Measurements from ENCODE around the gene SLC25A21. TPM values are rescaled to one million over a fixed set of nuclear protein-coding genes. Genes with fewer than 3 reads are reported as not detected.
"Not testable (repeated sequence)": the region's sequence is repeated elsewhere in the genome, so short reads cannot be mapped to it uniquely, and the experiment has no call there.

Gene SLC25A21
- total RNA-seq, 2 experiments from 2014 or later, result not detected

DNA sequence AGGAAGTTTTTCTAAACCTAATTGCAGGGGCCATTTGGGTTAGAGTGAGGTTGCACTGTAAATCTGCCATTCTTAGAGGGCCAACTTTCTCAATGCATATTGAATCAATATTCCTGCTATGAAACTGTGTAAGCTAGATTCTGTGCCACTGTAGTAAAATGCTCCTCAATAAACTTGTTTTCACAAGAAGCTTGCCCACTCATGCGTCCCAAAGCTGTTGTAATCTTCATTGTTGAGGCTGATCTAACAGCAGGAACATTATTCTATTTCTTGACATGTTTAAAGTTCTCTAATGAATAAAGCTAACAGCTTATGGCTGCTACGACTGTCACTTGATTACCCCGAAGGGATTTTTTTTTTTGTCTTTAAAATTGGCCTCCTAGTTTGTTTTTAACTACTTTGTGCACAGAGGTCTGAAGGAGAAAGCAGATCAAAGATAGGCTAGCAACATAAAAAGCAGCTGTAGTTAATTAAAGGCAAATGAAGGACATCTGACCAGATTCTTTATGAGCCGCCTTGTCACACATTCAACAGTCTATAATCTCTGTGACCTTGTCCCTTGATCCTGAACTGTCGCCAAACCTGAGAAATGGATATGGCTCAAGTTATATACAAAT is 267.0 kb downstream of the SLC25A21 start:
- Mint-ChIP-seq H3K36me3 (ENCODE audit: low read depth) (no peaks in the 10 kb centered on the region), H3K27ac (no peak overlapping the region), H3K4me3 (no peak overlapping the region), H3K27me3 (no peaks in the 10 kb centered on the region), H3K4me1 (ENCODE audit: low read depth) (no peaks in the 10 kb centered on the region), H3K9me3 (no peaks in the 10 kb centered on the region)
- ChIA-PET CTCF (no interaction called here), POLR2A (no interaction called here)
- intact Hi-C loops (cut with micrococcal nuclease), result no loop called here
- ATAC-seq (no peak), DNase-seq (no peak)
- TF ChIP-seq, protein P1, sequence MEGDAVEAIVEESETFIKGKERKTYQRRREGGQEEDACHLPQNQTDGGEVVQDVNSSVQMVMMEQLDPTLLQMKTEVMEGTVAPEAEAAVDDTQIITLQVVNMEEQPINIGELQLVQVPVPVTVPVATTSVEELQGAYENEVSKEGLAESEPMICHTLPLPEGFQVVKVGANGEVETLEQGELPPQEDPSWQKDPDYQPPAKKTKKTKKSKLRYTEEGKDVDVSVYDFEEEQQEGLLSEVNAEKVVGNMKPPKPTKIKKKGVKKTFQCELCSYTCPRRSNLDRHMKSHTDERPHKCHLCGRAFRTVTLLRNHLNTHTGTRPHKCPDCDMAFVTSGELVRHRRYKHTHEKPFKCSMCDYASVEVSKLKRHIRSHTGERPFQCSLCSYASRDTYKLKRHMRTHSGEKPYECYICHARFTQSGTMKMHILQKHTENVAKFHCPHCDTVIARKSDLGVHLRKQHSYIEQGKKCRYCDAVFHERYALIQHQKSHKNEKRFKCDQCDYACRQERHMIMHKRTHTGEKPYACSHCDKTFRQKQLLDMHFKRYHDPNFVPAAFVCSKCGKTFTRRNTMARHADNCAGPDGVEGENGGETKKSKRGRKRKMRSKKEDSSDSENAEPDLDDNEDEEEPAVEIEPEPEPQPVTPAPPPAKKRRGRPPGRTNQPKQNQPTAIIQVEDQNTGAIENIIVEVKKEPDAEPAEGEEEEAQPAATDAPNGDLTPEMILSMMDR (IDR thresholded peaks at IDR 0.05), result no peak

DNA sequence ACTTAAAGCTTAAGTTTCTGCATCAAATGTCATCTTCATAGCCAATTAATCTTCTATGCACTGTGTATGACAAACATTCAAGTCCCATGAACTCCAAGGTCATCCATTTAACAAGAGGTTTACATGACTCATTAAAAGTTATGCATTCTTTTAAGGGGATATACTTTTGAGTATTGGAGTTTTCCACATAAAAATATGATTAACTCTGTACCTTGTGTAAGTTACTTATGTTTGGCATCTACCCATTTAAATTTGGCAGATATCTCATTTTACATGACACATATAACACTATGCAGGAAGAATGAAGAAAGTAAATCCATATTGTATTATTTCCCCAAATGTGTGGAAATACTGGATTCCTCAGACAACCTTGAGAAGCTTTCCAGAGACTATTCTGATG is 270.5 kb downstream of the SLC25A21 start:
- H3K27me3 Mint-ChIP-seq, result no peaks in the 10 kb centered on the region
- no peaks in the 10 kb centered on the region for H3K9me3 Mint-ChIP-seq
- CTCF ChIA-PET, result no interaction called here
- ATAC-seq (no peak), DNase-seq (no peak)
- intact Hi-C loops (cut with micrococcal nuclease), result no loop called here
- no peaks in the 10 kb centered on the region for H3K36me3 Mint-ChIP-seq (ENCODE audit: low read depth)
- no peaks in the 10 kb centered on the region for H3K4me1 Mint-ChIP-seq (ENCODE audit: low read depth)
- H3K4me3 Mint-ChIP-seq, result no peak overlapping the region
- TF ChIP-seq, protein P1 (IDR thresholded peaks at IDR 0.05), result no peak
- H3K27ac Mint-ChIP-seq, result no peak overlapping the region
- POLR2A ChIA-PET, result no interaction called here

DNA sequence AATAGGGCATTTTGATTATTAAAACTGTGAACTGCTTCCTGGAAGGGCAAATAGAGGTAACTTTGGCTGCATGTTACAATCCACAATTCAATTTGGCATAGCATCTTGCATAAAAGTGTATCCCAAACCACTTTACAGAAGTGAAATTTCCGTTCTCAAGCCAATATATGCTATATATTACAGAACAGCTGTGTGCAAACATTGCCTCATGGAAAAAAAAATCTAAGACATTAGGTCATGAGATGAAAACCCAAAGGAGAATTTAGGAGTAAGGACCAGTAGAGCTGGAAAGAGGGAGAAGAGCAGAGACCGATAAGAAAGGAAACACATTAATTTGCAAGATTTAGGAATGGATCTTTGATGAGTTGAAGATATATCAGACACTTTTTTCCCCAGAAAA is 271.6 kb downstream of the SLC25A21 start:
- ChIA-PET CTCF (no interaction called here), POLR2A (no interaction called here)
- TF ChIP-seq, protein P1 (IDR thresholded peaks at IDR 0.05), result no peak
- no peaks in the 10 kb centered on the region for H3K27me3 Mint-ChIP-seq
- intact Hi-C loops (cut with micrococcal nuclease), result no loop called here
- no peak for ATAC-seq
- no peak overlapping the region for H3K27ac Mint-ChIP-seq
- no peak overlapping the region for H3K4me3 Mint-ChIP-seq
- no peaks in the 10 kb centered on the region for H3K36me3 Mint-ChIP-seq (ENCODE audit: low read depth)
- H3K4me1 Mint-ChIP-seq (ENCODE audit: low read depth), result no peaks in the 10 kb centered on the region
- no peaks in the 10 kb centered on the region for H3K9me3 Mint-ChIP-seq
- no peak for DNase-seq

DNA sequence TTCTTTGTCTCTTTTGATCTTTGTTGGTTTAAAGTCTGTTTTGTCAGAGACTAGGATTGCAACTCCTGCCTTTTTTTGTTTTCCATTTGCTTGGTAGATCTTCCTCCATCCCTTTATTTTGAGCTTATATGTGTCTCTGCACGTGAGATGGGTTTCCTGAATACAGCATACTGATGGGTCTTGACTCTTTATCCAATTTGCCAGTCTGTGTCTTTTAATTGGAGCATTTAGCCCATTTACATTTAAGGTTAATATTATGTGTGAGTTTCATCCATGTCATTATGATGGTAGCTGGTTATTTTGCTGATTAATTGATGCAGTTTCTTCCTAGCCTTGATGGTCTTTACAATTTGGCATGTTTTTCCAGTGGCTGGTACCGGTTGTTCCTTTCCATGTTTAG is 276.1 kb downstream of the SLC25A21 start:
- H3K4me1 Mint-ChIP-seq (ENCODE audit: low read depth); H3K9me3 Mint-ChIP-seq; H3K36me3 Mint-ChIP-seq (ENCODE audit: low read depth); DNase-seq; H3K4me3 Mint-ChIP-seq; intact Hi-C loops (cut with micrococcal nuclease); CTCF ChIA-PET; POLR2A ChIA-PET; H3K27ac Mint-ChIP-seq; H3K27me3 Mint-ChIP-seq; ATAC-seq: not testable (repeated sequence)

DNA sequence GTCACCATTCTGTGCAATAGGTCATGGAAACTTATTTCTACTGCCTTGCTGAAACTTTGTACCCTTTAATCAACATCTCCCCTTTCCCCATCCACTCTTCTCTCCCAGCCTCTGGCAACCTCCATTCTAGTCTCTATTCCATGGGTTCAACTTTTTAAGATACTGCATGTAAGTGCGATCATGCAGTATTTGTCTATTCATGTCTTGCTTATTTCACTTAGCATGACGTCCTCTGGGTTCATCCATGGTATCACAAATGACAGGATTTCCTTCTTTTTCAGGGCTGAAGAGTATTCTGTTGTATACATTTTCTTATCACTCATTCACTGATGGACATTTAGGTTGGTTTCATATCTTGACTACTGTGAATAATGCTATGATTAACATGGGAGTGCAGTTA is 288.4 kb downstream of the SLC25A21 start:
- no peaks in the 10 kb centered on the region for H3K27me3 Mint-ChIP-seq
- ChIA-PET POLR2A (no interaction called here), CTCF (no interaction called here)
- TF ChIP-seq, protein P1 (IDR thresholded peaks at IDR 0.05), result no peak
- peaks cover 4% of the 10 kb centered on the region for H3K9me3 Mint-ChIP-seq
- intact Hi-C loops (cut with micrococcal nuclease), result no loop called here
- H3K36me3 Mint-ChIP-seq (ENCODE audit: low read depth), result no peaks in the 10 kb centered on the region
- no peak for DNase-seq
- H3K4me1 Mint-ChIP-seq (ENCODE audit: low read depth), result no peaks in the 10 kb centered on the region
- no peak for ATAC-seq
- H3K27ac Mint-ChIP-seq, result no peak overlapping the region
- no peak overlapping the region for H3K4me3 Mint-ChIP-seq

DNA sequence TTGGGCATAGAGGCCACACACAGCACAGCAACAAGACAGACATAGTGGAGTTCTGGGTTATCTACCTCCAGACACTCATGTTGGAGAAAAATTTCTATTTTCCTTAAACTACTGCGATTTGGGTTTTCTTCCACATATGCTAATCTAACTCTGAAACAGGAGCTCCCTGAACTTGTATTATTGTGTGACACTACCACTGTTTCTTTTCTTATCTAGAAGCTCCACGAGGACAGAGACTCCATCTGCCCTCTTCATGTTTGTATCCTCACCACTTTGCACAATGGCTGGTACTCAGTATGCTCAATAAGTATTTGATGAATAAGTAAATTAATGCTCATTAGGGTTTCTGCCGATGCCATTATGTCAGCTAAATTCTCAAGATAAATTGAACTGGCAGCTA is 292.1 kb downstream of the SLC25A21 start:
- no peak for ATAC-seq
- H3K4me1 Mint-ChIP-seq (ENCODE audit: low read depth), result no peaks in the 10 kb centered on the region
- H3K27me3 Mint-ChIP-seq, result no peaks in the 10 kb centered on the region
- peaks cover 4% of the 10 kb centered on the region for H3K9me3 Mint-ChIP-seq
- POLR2A ChIA-PET, result no interaction called here
- intact Hi-C loops (cut with micrococcal nuclease), result no loop called here
- no peaks in the 10 kb centered on the region for H3K36me3 Mint-ChIP-seq (ENCODE audit: low read depth)
- H3K27ac Mint-ChIP-seq, result no peak overlapping the region
- CTCF ChIA-PET, result no interaction called here
- TF ChIP-seq, protein P1 (IDR thresholded peaks at IDR 0.05), result no peak
- H3K4me3 Mint-ChIP-seq, result no peak overlapping the region
- DNase-seq, result no peak

All from activated CD8-positive, alpha-beta T cell treated with anti-CD3 and anti-CD28 coated beads for 36 hours (primary cell).